IPS-NIHi7 (cell line): Measurements from ENCODE around the gene TOE1.
"Not testable (repeated sequence)": the region's sequence is repeated elsewhere in the genome, so short reads cannot be mapped to it uniquely, and the experiment has no call there.

Source experiments
- DNase-seq: peaks from one replicate; pipeline ENCODE4 v3.0.0; 2012; ENCODE audit warnings: mixed read lengths; ENCODE audit errors: extremely low spot score

Gene TOE1

DNA sequence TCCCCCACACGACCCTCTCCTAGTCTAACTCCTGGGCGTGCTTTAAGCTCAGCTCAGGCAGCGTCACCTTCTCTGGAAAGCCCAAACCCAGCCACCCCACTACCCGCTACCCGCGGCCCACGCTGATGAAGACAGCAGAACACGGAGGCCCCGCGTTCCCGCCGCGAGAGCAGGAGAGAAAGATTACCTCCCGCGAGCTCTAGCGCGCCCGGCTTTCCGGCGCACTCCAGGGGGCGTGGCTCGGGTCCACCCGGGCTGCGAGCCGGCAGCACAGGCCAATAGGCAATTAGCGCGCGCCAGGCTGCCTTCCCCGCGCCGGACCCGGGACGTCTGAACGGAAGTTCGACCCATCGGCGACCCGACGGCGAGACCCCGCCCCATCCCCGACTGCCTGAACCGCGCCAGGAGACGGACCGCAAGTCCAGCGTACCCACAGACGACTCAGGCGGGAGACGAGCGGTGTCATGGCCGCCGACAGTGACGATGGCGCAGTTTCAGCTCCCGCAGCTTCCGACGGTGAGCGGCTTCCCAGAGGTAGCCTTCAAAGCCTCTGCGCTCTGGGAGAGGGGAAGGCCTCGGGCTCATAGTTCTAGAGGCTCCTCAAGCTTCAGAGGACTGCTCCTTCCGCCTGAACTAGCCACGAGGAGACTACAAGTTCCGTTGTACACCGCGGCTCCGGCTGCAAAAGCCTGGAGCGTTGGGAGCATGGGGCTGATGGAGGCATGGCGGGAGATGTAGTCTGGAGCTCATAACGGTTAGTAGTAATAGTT is at the start of gene TOE1, which contains the start of gene MUTYH:
TSS of gene TOE1 (plus strand) at position 382 of the 770 bp plus-strand sequence. CDS start at position 465, 83 bp downstream.
TSS of gene MUTYH (minus strand) at position 652 of the 770 bp plus-strand sequence. CDS start 5,935 bp downstream, outside the sequence.
- peak; percentile 98 for DNase-seq

- not testable (repeated sequence) for DNase-seq
Observed at GRCh38 chr1:45291002-45291401, 49.0 kb upstream of the TOE1 start.

GRCh38 chr1:45291716-45292115 is 48.3 kb upstream of the TOE1 start:
- DNase-seq = no peak

- no peak for DNase-seq
Observed at GRCh38 chr1:45297666-45298356, 42.2 kb upstream of the TOE1 start.

- no peak for DNase-seq
Observed at GRCh38 chr1:45299296-45299695, 40.7 kb upstream of the TOE1 start.

DNA sequence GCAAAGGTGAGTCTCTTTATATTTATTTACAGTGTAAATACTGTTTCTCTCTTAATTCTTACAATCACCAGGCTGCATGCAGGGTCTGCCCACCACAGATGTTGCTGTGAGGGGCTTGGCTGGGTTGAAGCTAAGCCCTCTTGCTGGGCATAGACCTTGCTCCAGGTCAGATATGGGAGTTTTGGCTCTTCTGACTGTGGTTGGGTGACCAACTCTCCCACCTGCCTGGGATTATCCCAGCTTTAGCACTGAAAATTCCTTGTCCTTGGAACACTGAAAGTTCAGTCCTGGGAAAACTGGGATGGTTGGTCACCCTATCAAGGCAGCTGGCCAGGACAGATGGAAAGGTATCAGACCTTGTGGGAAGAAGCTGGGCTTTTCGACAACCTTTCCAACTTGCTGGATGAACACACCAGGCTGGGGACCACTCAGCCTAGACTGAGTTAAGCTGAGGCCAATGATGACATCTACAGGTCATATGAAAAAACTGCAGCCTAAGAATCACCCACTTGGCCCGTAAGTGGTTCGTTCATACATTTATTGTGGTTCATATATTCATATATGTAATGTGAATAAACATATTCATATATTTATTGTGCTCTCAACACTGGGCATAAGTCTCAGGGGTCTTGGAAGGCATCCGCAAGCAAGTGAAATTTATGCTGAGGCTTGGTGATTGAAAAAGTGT is 39.8 kb upstream of the TOE1 start:
- peak; percentile 80 for DNase-seq

GRCh38 chr1:45300669-45300997 is 39.3 kb upstream of the TOE1 start:
- no peak for DNase-seq

DNA sequence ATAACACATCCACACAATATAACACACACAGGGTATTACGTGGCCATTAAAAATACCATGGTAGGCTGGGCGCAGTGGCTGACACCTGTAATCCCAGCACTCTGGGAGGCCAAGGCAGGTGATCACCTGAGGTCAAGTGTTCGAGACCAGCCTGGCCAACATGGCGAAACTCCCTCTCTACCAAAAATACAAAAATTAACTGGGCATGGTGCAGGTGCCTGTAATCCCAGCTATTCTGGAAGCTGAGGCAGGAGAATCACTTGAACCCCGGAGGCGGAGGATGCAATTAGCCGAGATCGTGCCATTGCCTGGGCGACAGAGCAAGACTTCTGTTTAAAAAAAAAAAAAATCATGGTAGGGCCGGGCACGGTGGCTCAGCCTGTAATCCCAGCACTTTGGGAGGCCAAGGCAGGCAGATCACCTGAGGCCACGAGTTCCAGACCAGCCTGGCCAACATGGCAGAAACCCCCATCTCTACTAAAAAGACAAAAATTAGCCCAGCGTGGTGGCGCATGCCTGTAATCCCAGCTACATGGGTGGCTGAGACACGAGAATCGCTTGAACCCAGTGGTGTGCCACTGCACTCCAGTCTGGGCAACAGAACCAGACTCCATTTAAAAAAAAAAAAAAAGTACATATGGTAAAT is 37.3 kb upstream of the TOE1 start:
- no peak for DNase-seq

- peak; percentile 99 for DNase-seq
Observed at GRCh38 chr1:45303520-45304310, 36.3 kb upstream of the TOE1 start.

GRCh38 chr1:45304311-45305081 is 35.5 kb upstream of the TOE1 start:
- no peak for DNase-seq

DNA sequence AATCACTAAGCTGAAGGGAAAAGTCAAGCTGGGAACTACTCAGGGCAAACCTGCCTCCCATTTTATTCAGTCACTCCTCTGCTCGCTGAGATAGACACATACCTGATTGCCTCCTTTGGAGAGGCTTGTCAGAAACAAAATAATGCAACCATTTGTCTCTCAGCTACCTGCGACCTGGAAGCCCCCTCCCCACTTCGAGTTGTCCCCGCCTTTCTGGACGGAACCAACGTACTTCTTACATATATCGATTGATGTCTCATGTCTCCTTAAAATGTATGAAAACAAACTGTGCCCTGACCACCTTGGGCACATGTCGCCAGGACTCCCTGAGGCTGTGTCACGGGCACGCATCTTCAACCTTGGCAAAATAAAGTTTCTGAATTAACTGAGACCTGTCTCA is 34.7 kb upstream of the TOE1 start:
- no peak for DNase-seq

DNA sequence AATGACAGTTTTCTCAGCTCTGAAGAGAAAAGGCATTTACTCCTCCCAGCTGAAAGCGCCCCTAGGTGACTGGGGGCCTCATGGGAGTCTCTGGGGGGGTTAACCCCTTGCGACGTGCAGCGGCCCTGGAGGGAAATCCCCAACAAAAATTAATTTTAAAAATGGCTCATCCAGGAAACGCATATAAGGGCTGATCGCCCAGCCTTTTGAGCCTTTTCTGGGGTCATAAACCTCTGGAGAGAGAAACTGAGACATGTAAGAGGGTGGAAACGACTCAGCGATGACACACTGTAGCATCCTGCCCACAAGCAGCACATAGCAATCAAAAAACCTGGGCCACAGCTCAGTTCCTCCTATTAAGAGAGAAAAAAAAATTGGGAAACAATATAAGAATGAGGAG is 33.7 kb upstream of the TOE1 start:
- DNase-seq = no peak

- no peak for DNase-seq
Observed at GRCh38 chr1:45306905-45307304, 33.1 kb upstream of the TOE1 start.

DNA sequence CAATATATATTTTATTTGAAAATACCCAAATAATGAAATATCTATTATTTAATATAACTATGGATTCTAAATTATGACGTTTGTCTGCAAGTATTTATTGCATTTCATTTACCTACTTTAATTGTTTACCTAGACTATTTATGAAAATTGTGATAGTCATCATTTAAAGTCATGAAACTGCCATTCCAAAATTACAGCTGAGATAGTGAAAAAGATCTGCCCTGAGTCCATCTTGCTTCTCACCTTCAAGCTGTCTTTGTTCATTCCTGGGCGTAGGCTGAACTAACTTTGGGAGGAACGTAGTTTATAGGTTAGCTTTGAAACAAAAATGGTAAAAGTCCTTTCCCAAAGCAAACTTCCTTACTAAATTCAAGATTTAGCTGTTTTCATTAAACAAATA is 25.7 kb upstream of the TOE1 start:
- DNase-seq = no peak

DNA sequence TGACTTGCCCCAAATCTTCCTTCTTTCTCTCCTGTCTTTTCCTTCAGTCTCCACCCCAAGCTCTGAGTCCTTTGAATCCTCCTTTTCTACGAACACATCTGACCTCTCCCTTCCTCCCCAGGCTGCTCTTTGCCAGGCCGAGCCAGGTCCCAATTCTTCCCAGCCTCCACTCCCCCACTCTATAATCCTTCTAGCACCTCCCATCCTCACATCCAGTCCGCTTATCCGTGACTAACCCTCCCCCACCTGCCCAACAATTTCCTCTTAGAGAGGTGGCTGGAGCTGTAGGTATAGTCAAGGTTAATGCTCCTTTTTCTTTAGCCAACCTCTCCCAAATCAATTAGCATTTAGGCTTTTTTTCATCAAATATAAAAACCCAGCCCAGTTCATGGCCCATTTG is 22.8 kb upstream of the TOE1 start:
- DNase-seq = peak; percentile 5

- DNase-seq = no peak
Observed at GRCh38 chr1:45319761-45320160, 20.2 kb upstream of the TOE1 start.

GRCh38 chr1:45321444-45321843 is 18.5 kb upstream of the TOE1 start:
- DNase-seq = no peak

DNA sequence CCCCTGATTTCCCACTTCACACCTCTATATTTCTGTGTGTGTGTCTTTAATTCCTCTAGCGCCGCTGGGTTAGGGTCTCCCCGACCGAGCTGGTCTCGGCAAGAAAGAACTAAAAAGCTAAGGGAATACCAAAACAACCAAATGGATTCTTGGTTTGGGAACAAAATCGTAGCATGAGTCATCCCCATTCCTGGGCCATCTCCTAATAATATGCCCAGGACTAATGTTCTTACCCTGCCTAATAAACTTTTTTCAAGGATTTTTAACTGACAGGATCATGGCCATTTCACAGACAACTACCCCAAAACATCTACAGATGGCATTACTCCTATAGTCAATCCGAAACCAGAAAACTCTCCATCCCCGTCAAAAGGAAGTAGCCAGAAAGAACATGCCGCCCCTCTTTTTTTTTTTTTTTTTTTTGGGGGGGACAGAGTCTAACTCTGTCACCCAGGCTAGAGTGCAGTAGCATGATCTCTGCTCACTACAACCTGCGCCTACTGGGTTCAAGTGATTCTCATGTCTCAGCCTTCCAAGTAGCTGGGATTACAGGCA is 17.4 kb upstream of the TOE1 start:
- no peak for DNase-seq

- no peak for DNase-seq
Observed at GRCh38 chr1:45325851-45326506, 14.0 kb upstream of the TOE1 start.
